HL-60 (cell line): ENCODE data around the gene TNFAIP8.

Experiments used
- DNase-seq, 2 experiments: peaks; one replicate each; pipeline ENCODE4 v3.0.0-alpha.2; 2010 to 2020; ENCODE audit warnings: low read depth in 1 of 2, low spot score in 1 of 2
- H3K27ac ChIP-seq: fragments of 250-450 bp; sonication (Bioruptor Pico); replicated peaks from 2 replicates; pipeline ENCODE4 v1.5.1; 2020; ENCODE audit warnings: mild to moderate bottlenecking, moderate library complexity
- H3K27me3 ChIP-seq: fragments of 250-450 bp; sonication (Bioruptor Pico); 2 replicates; pipeline ENCODE4 v1.5.1; 2021; ENCODE audit warnings: mild to moderate bottlenecking, moderate library complexity; ENCODE audit not compliant: insufficient read depth, poor library complexity, severe bottlenecking
- H3K4me3 ChIP-seq: replicated peaks from 2 replicates; pipeline ENCODE4 v1.5.1; 2011; ENCODE audit warnings: mild to moderate bottlenecking, control low read depth, low read length; ENCODE audit not compliant: insufficient read depth
- CTCF ChIP-seq: IDR thresholded peaks from one replicate; pipeline ENCODE4 v1.5.1; 2011; ENCODE audit warnings: low read length, control low read depth, inconsistent platforms; ENCODE audit not compliant: insufficient read depth
- GABPA ChIP-seq: IDR thresholded peaks from 2 replicates; pipeline ENCODE4 v1.6.1; 2012; ENCODE audit warnings: low read depth
- POLR2AphosphoS5 ChIP-seq: IDR thresholded peaks from 2 replicates; pipeline ENCODE4 v1.6.1; 2012; ENCODE audit warnings: low read depth
- REST ChIP-seq: IDR thresholded peaks from 2 replicates; pipeline ENCODE4 v1.6.1; 2012; ENCODE audit warnings: low read depth; ENCODE audit not compliant: insufficient replicate concordance
- SPI1 ChIP-seq: IDR thresholded peaks from 2 replicates; pipeline ENCODE4 v1.6.1; 2012; ENCODE audit warnings: low read depth, mild to moderate bottlenecking, borderline replicate concordance

The TNFAIP8 gene

GRCh38 chr5:119358530-119358900 lies 2.7 kb downstream of the TNFAIP8 start:
- H3K27ac ChIP-seq = no peak overlapping the region
- no peak for DNase-seq
- H3K4me3 ChIP-seq = no peak overlapping the region
- no peaks in the 10 kb centered on the region for H3K27me3 ChIP-seq
- no peak for TF ChIP-seq CTCF

- H3K4me3 ChIP-seq = no peak overlapping the region
- no peaks in the 10 kb centered on the region for H3K27me3 ChIP-seq
- no peak for DNase-seq
- H3K27ac ChIP-seq = no peak overlapping the region
- TF ChIP-seq REST (no peak), GABPA (no peak), POLR2AphosphoS5 (no peak), CTCF (no peak), SPI1 (no peak)
Measured at GRCh38 chr5:119358901-119359603, 3.2 kb downstream of the TNFAIP8 start.

- Histone ChIP-seq H3K4me3 (no peak overlapping the region), H3K27me3 (no peaks in the 10 kb centered on the region), H3K27ac (no peak overlapping the region)
- TF ChIP-seq POLR2AphosphoS5 (no peak), REST (no peak), GABPA (no peak), CTCF (no peak), SPI1 (no peak)
- no peak for DNase-seq
Measured at GRCh38 chr5:119359737-119360413, 4.1 kb downstream of the TNFAIP8 start.
